GM12878 (cell line): ENCODE measurements around the gene SGSH. TPM values are rescaled to one million over a fixed set of nuclear protein-coding genes. Genes with fewer than 3 reads are reported as not detected.
A peak's percentile ranks its signal among the peaks of the same experiment; 100 is the strongest.

Experiments
- CHD2 ChIP-seq: IDR thresholded peaks from 2 replicates; pipeline ENCODE4 v1.6.1; 2011; ENCODE audit warnings: low read depth, low read length, improper control_type of control experiment, borderline replicate concordance
- CHD4 ChIP-seq: fragments of 200-600 bp; sonication (generic); IDR thresholded peaks from 2 replicates; pipeline ENCODE4 v1.6.1; 2016; ENCODE audit warnings: mild to moderate bottlenecking
- CTCF ChIP-seq, 3 experiments: IDR thresholded peaks in 2 of 3; conservative IDR thresholded peaks in 1 of 3; 2 replicates each; pipeline ENCODE4 v1.5.1; 2011; ENCODE audit warnings: low read depth in 3 of 3, low read length in 3 of 3, mild to moderate bottlenecking in 3 of 3, control low read depth in 2 of 3, moderate library complexity in 2 of 3, inconsistent platforms in 1 of 3, mixed read lengths in 1 of 3; ENCODE audit not compliant: control insufficient read depth in 2 of 3, insufficient read depth in 1 of 3; ENCODE audit errors: extremely low read depth in 1 of 3
- DPF2 ChIP-seq: fragments of 450-650 bp; IDR thresholded peaks from 2 replicates; pipeline ENCODE4 v1.6.1; 2017; ENCODE audit warnings: mild to moderate bottlenecking
- E2F4 ChIP-seq: IDR thresholded peaks from 2 replicates; pipeline ENCODE4 v1.6.1; 2012; ENCODE audit warnings: low read depth, low read length, improper control_type of control experiment
- ETV6 ChIP-seq, 2 experiments: fragments of 450-650 bp in 1 of 2; IDR thresholded peaks in 1 of 2; conservative IDR thresholded peaks in 1 of 2; 2 replicates each; pipeline ENCODE4 v1.6.1; 2014; ENCODE audit warnings: antibody characterized with exemption in 1 of 2, borderline replicate concordance in 1 of 2, low read depth in 1 of 2, mild to moderate bottlenecking in 1 of 2, moderate library complexity in 1 of 2
- GABPA ChIP-seq: IDR thresholded peaks from 2 replicates; pipeline ENCODE4 v1.6.1; 2014; ENCODE audit warnings: antibody characterized with exemption, low read depth, mild to moderate bottlenecking, inconsistent platforms
- HDGF ChIP-seq: fragments of 450-650 bp; IDR thresholded peaks from 2 replicates; pipeline ENCODE4 v1.6.1; 2016; ENCODE audit warnings: antibody characterized with exemption
- KLF5 ChIP-seq: fragments of 450-650 bp; IDR thresholded peaks from 2 replicates; pipeline ENCODE4 v1.6.1; 2014; ENCODE audit warnings: mild to moderate bottlenecking; ENCODE audit not compliant: partially characterized antibody
- MEF2A ChIP-seq: IDR thresholded peaks from 2 replicates; pipeline ENCODE4 v1.6.1; 2011; ENCODE audit warnings: low read depth, mild to moderate bottlenecking, low read length, moderate library complexity; ENCODE audit not compliant: insufficient read depth
- MTA3 ChIP-seq: IDR thresholded peaks from 2 replicates; pipeline ENCODE4 v1.6.1; 2012; ENCODE audit warnings: low read length, inconsistent platforms, borderline replicate concordance
- PML ChIP-seq: IDR thresholded peaks from 2 replicates; pipeline ENCODE4 v1.6.1; 2012; ENCODE audit warnings: low read length, inconsistent platforms
- POLR2A ChIP-seq: IDR thresholded peaks from 2 replicates; pipeline ENCODE4 v1.6.1; 2011; ENCODE audit warnings: low read depth, mild to moderate bottlenecking, low read length
- RFX5 ChIP-seq: IDR thresholded peaks from 2 replicates; pipeline ENCODE4 v1.6.1; 2011; ENCODE audit warnings: low read depth, low read length, improper control_type of control experiment
- SMARCA5 ChIP-seq: fragments of 450-650 bp; IDR thresholded peaks from 2 replicates; pipeline ENCODE4 v1.6.1; 2017; ENCODE audit warnings: mild to moderate bottlenecking
- SMC3 ChIP-seq: IDR thresholded peaks from 2 replicates; pipeline ENCODE4 v1.6.1; 2011; ENCODE audit warnings: low read length, improper control_type of control experiment, borderline replicate concordance
- SRF ChIP-seq, 2 experiments: IDR thresholded peaks; 2 replicates each; pipeline ENCODE4 v1.6.1; 2011; ENCODE audit warnings: low read depth in 2 of 2, low read length in 2 of 2, mild to moderate bottlenecking in 1 of 2, moderate library complexity in 1 of 2
- TCF12 ChIP-seq: IDR thresholded peaks from 2 replicates; pipeline ENCODE4 v1.6.1; 2011; ENCODE audit warnings: low read depth, mild to moderate bottlenecking, low read length
- TCF3 ChIP-seq: IDR thresholded peaks from 2 replicates; pipeline ENCODE4 v1.6.1; 2012; ENCODE audit warnings: low read depth, mild to moderate bottlenecking, low read length, borderline replicate concordance; ENCODE audit not compliant: insufficient read depth
- WRNIP1 ChIP-seq: IDR thresholded peaks from 2 replicates; pipeline ENCODE4 v1.6.1; 2011; ENCODE audit warnings: low read depth, low read length, improper control_type of control experiment, borderline replicate concordance
- ZNF687 ChIP-seq: fragments of 450-650 bp; IDR thresholded peaks from 2 replicates; pipeline ENCODE4 v1.6.1; 2017; ENCODE audit warnings: mild to moderate bottlenecking, moderate library complexity
- polyA plus RNA-seq, 11 experiments: library from polyadenylated mRNA; depleted of rRNA in 4 of 11; unstranded in 6 of 11; stranded (reverse) in 5 of 11; fragments of >200 nt; fragmentation: Nextera tagmentation in 4 of 11; fragmentation: Illumina TruSeq in 1 of 11; extraction: Ambion mirVana in 4 of 11; extraction: Trizol in 1 of 11; gene quantifications; 1 replicate in 1 of 11; 2 replicates in 10 of 11; pipeline versions ENCODE4 v1.2.1 to v1.2.3, GENCODE V29; 2011 to 2016; ENCODE audit warnings: inconsistent platforms in 2 of 11, missing spikeins in 2 of 11, low read depth in 1 of 11
- total RNA-seq, 4 experiments: library from RNA; depleted of rRNA in 3 of 4; stranded (reverse); fragments of >200 nt in 3 of 4; fragmentation: Illumina TruSeq in 1 of 4; extraction: Trizol in 1 of 4; gene quantifications; 2 replicates each; pipeline versions ENCODE4 v1.2.1 to v1.2.3, GENCODE V29; 2013 to 2021

Gene SGSH
- total and polyA plus RNA-seq, 10 of the 15 experiments (the other 5 are each of a cell fraction or from before 2014, with no cell fraction given), result 0.13 to 17.2 (median 6.0) TPM

GRCh38 chr17:80265205-80266068 is 45.3 kb upstream of the SGSH start (continued):
- TF ChIP-seq WRNIP1 (0 out of 2 replicates have a peak, but pooled peaks have one; percentile 52), CHD4 (no peak), ZNF687 (peak; percentile 80), SRF (IDR thresholded peaks at IDR 0.05; ENCODE audit: low read depth in 2 of 2, low read length in 2 of 2) (no peak), GABPA (no peak), SMARCA5 (peak; percentile 66), MTA3 (peak; percentile 65; the same call in 1 of the 2 replicates), PML (no peak), E2F4 (no peak), CTCF (IDR thresholded peaks at IDR 0.05 in 2 of 3, conservative IDR thresholded peaks at IDR 0.05 in 1 of 3; ENCODE audit: control insufficient read depth in 2 of 3, extremely low read depth in 1 of 3, insufficient read depth in 1 of 3, low read depth in 3 of 3, low read length in 3 of 3) (no peak), SMC3 (peak; percentile 9; the same call in 1 of the 2 replicates), POLR2A (no peak; the same call in 1 of the 2 replicates), KLF5 (no peak), DPF2 (peak; percentile 92), TCF3 (0 out of 2 replicates have a peak, but pooled peaks have one; percentile 66), HDGF (peak; percentile 60; the same call in 1 of the 2 replicates), TCF12 (peak; percentile 63; the same call in 1 of the 2 replicates), CHD2 (peak; percentile 69; the same call in 1 of the 2 replicates), MEF2A (peak; percentile 62; the same call in 1 of the 2 replicates), RFX5 (0 out of 2 replicates have a peak, but pooled peaks have one; percentile 16), ETV6 (conservative IDR thresholded peaks at IDR 0.05 in 1 of 2, IDR thresholded peaks at IDR 0.05 in 1 of 2; ENCODE audit: borderline replicate concordance in 1 of 2, low read depth in 1 of 2) (peak in 1 of 2 experiments; percentile 88; a peak in 2 of 4 replicates)
